K562 (cell line): ENCODE measurements around the gene RET. TPM values are rescaled to one million over a fixed set of nuclear protein-coding genes. Genes with fewer than 3 reads are reported as not detected.

Source experiments
- ATAC-seq: fragments of 200-7000 bp; cut with Tn5 transposase; 3 replicates; pipeline ENCODE4 v1.9.1; 2020; ENCODE audit warnings: moderate library complexity
- BruUV-seq: library from RNA; stranded (reverse); fragments of 400-500 nt; replicated peaks from 2 replicates; lab custom pipeline; 2021; lab: Mats Ljungman, UMichigan
- CTCF ChIA-PET: fragments of 300-600 bp; formaldehyde crosslinking; extraction: SDS; loops from one replicate; lab custom pipeline; 2021; ENCODE audit warnings: low intra/inter-chr PET ratio; lab: Yijun Ruan, JAX
- POLR2A ChIA-PET: fragments of 300-600, 350-650 bp; sonication (Branson Sonifier 250); formaldehyde crosslinking; extraction: SDS; loops from one replicate; lab custom pipeline; 2021; ENCODE audit warnings: antibody characterized with exemption, inconsistent platforms; lab: Yijun Ruan, JAX
- DNase-seq, 4 experiments: peaks; one replicate each; pipeline versions ENCODE4 v3.0.0 to v3.0.0-alpha.2; 2011 to 2018; ENCODE audit warnings: low spot score in 3 of 4, mixed read lengths in 3 of 4; ENCODE audit errors: extremely low read depth in 1 of 4
- FAIRE-seq: peaks from 2 replicates; lab custom pipeline; 2011; peaks lifted over from hg19 to GRCh38; lab: Jason Lieb, UNC
- H2AFZ ChIP-seq: 2 replicates; pipeline ENCODE4 v1.6.0; 2011; ENCODE audit warnings: low read depth, low read length, control low read depth, inconsistent platforms
- H3K27ac ChIP-seq: fragments of 200-600 bp; 3 replicates; pipeline ENCODE4 v1.8.0; 2011; ENCODE audit warnings: low read depth, mild to moderate bottlenecking, control low read depth, inconsistent platforms, low read length, moderate library complexity, mixed read lengths; ENCODE audit errors: extremely low read depth
- H3K27me3 ChIP-seq, 2 experiments: fragments of 300-600 bp in 1 of 2; 2 replicates in 1 of 2; 3 replicates in 1 of 2; pipeline versions ENCODE4 v1.6.0 to v1.8.0; 2011; ENCODE audit warnings: inconsistent platforms in 2 of 2, low read length in 2 of 2, mild to moderate bottlenecking in 1 of 2, mixed read lengths in 1 of 2, moderate library complexity in 1 of 2; ENCODE audit not compliant: control insufficient read depth in 2 of 2, insufficient read depth in 2 of 2
- H3K36me3 ChIP-seq: fragments of 300-600 bp; 3 replicates; pipeline ENCODE4 v1.8.0; 2011; ENCODE audit warnings: mild to moderate bottlenecking, low read length, inconsistent platforms; ENCODE audit not compliant: control insufficient read depth, insufficient read depth
- H3K4me1 ChIP-seq, 2 experiments: fragments of 200-600 bp in 1 of 2; replicated peaks in 1 of 2; 2 replicates in 1 of 2; 3 replicates in 1 of 2; pipeline versions ENCODE4 v1.5.1 to v1.8.0; 2011; ENCODE audit warnings: inconsistent platforms in 2 of 2, low read length in 2 of 2, mild to moderate bottlenecking in 1 of 2, mixed read lengths in 1 of 2, moderate library complexity in 1 of 2; ENCODE audit not compliant: control insufficient read depth in 2 of 2, insufficient read depth in 2 of 2
- H3K4me2 ChIP-seq: 2 replicates; pipeline ENCODE4 v1.6.1; 2011; ENCODE audit warnings: low read length, control low read depth, inconsistent platforms, mixed read lengths; ENCODE audit not compliant: insufficient read depth
- H3K4me3 ChIP-seq: fragments of 200-600 bp; sonication (generic), shearing (Covaris generic); 2 replicates; pipeline ENCODE4 v1.5.1; 2016; ENCODE audit warnings: control low read depth, inconsistent platforms
- H3K79me2 ChIP-seq: fragments of 200-600 bp; 3 replicates; pipeline ENCODE4 v1.8.0; 2011; ENCODE audit warnings: low read length, inconsistent platforms; ENCODE audit not compliant: control insufficient read depth, insufficient read depth
- H3K9ac ChIP-seq, 2 experiments: 2 replicates each; pipeline versions ENCODE4 v1.6.0 to v1.6.1; 2011; ENCODE audit warnings: low read depth in 2 of 2, low read length in 2 of 2, control low read depth in 1 of 2, inconsistent platforms in 1 of 2, mild to moderate bottlenecking in 1 of 2, mixed read lengths in 1 of 2; ENCODE audit not compliant: insufficient read depth in 1 of 2
- H3K9me1 ChIP-seq: one replicate; pipeline ENCODE4 v1.6.0; 2011; ENCODE audit warnings: inconsistent platforms, mild to moderate bottlenecking, low read length, moderate library complexity; ENCODE audit not compliant: control insufficient read depth, insufficient read depth
- H3K9me3 ChIP-seq: replicated peaks from 2 replicates; pipeline ENCODE4 v1.5.1; 2011; ENCODE audit warnings: low read depth, low read length, inconsistent platforms; ENCODE audit not compliant: control insufficient read depth, insufficient read depth
- H4K20me1 ChIP-seq: replicated peaks from 2 replicates; pipeline ENCODE4 v1.6.1; 2011; ENCODE audit warnings: low read length, inconsistent platforms, mixed read lengths; ENCODE audit not compliant: control insufficient read depth, insufficient read depth
- BCL6 ChIP-seq: fragments of 250-450 bp; sonication (Bioruptor Pico); IDR thresholded peaks from 2 replicates; pipeline ENCODE4 v1.4.0; 2020
- ILK ChIP-seq: fragments of 450-650 bp; IDR thresholded peaks from 2 replicates; pipeline ENCODE4 v1.6.1; 2016; ENCODE audit warnings: missing genetic modification characterization, low read depth, mild to moderate bottlenecking, missing compliant biosample characterization, moderate library complexity, borderline replicate concordance
- NFIC ChIP-seq: fragments of 450-650 bp; IDR thresholded peaks from 2 replicates; pipeline ENCODE4 v1.6.1; 2017; ENCODE audit warnings: mild to moderate bottlenecking, inconsistent platforms
- in situ Hi-C: fragments of 300-500 bp; cut with MboI; formaldehyde crosslinking; loops from 4 replicates; pipeline ENCODE4 v1.15.0; 2018; ENCODE audit warnings: inconsistent platforms, mixed read lengths
- intact Hi-C: fragments of 100-400 bp; cut with micrococcal nuclease; formaldehyde crosslinking; loops from 2 replicates; pipeline ENCODE4 v1.14.2; 2022
- polyA plus RNA-seq, 8 experiments: library from polyadenylated mRNA; depleted of rRNA in 4 of 8; stranded (reverse) in 5 of 8; unstranded in 3 of 8; fragments of >200 nt; fragmentation: Nextera tagmentation in 2 of 8; fragmentation: Illumina TruSeq in 1 of 8; extraction: Ambion mirVana in 2 of 8; extraction: Trizol in 1 of 8; gene quantifications; 2 replicates each; pipeline versions ENCODE4 v1.2.1 to v1.2.3, GENCODE V29; 2011 to 2014; ENCODE audit warnings: inconsistent platforms in 1 of 8, missing spikeins in 1 of 8
- total RNA-seq, 7 experiments: library from RNA; depleted of rRNA in 6 of 7; stranded (reverse); fragments of >200 nt in 6 of 7; fragmentation: Illumina TruSeq in 2 of 7; extraction: Trizol in 2 of 7; gene quantifications; 2 replicates each; pipeline versions ENCODE4 v1.2.1 to v1.2.3, GENCODE V29; 2011 to 2021; ENCODE audit warnings: low replicate concordance in 1 of 7
- TF ChIP-seq, protein P1 (sequence below), 2 experiments: fragments of 450-650 bp; IDR thresholded peaks; 2 replicates each; pipeline ENCODE4 v1.6.1; 2018; ENCODE audit warnings: mild to moderate bottlenecking in 2 of 2, low read depth in 1 of 2; ENCODE audit not compliant: partially characterized antibody in 2 of 2
- TF ChIP-seq, protein P2 (sequence below), 2 experiments: fragments of 450-650 bp; IDR thresholded peaks; 2 replicates each; pipeline ENCODE4 v1.6.1; 2016; ENCODE audit warnings: mild to moderate bottlenecking in 2 of 2, borderline replicate concordance in 1 of 2, low read depth in 1 of 2, moderate library complexity in 1 of 2
- TF ChIP-seq, protein P3 (sequence below): fragments of 250-450 bp; sonication (Bioruptor Pico); IDR thresholded peaks from 2 replicates; pipeline ENCODE4 v1.5.0; 2021; ENCODE audit warnings: mild to moderate bottlenecking, borderline replicate concordance

RET gene
- total and polyA plus RNA-seq, 9 of the 15 experiments (the other 6 are each of a cell fraction or from before 2014, with no cell fraction given), result 0.04 to 0.05 TPM; not detected in 7

DNA sequence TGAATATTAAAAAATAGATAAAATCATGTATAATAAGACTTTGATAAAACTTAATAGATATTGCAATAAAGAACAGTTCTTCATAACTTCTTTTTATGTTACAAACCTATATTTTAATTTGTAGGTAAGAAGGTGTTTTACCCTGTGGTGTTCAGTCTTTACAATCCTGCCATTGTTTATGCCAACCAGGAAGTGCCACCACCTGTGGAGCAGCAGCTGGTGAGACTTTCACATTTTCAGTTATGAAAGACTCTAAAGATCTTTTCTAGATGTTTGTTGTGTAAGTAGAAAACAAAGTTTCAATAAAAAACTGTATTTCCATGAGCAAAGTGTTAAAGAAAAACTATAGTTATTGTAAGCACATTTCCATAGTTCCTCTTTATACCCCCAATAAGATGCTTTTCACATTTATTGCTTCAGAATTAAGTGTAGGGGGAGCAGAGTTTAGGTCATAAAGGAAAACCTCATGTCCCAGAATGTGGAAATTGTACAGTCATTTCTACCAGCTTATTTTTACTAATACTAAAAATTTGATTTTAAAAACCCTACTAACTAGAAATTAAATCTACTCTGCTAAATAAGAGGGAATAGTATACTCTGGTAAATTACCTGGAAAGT lies 90.1 kb downstream of the RET start:
- BruUV-seq, result no TSS peak
- H3K36me3 ChIP-seq, result no peaks in the 10 kb centered on the region
- no peaks in the 10 kb centered on the region for H3K79me2 ChIP-seq
- intact Hi-C loops, result no loop called here
- ATAC-seq (no peak), FAIRE-seq (no peak), DNase-seq (no peak)
- H3K27me3 ChIP-seq, result no peaks in the 10 kb centered on the region
- no peaks in the 10 kb centered on the region for H3K9me1 ChIP-seq
- H3K9me3 ChIP-seq, result no peaks in the 10 kb centered on the region
- H3K27ac ChIP-seq, result no peak overlapping the region
- no peaks in the 10 kb centered on the region for H3K4me1 ChIP-seq
- ChIA-PET CTCF (no interaction called here), POLR2A (interaction anchor here (0.7 kb wide), 1 partner anchor 10 kb away, joined by 3 read pairs; no protein-coding TSS in a partner anchor)
- no peak overlapping the region for H3K4me3 ChIP-seq
- H3K4me2 ChIP-seq, result no peak overlapping the region
- H4K20me1 ChIP-seq, result no peaks in the 10 kb centered on the region
- H3K9ac ChIP-seq, result no peak overlapping the region
- H2AFZ ChIP-seq, result no peak overlapping the region
- in situ Hi-C loops, result no loop called here
- TF ChIP-seq, protein P1, sequence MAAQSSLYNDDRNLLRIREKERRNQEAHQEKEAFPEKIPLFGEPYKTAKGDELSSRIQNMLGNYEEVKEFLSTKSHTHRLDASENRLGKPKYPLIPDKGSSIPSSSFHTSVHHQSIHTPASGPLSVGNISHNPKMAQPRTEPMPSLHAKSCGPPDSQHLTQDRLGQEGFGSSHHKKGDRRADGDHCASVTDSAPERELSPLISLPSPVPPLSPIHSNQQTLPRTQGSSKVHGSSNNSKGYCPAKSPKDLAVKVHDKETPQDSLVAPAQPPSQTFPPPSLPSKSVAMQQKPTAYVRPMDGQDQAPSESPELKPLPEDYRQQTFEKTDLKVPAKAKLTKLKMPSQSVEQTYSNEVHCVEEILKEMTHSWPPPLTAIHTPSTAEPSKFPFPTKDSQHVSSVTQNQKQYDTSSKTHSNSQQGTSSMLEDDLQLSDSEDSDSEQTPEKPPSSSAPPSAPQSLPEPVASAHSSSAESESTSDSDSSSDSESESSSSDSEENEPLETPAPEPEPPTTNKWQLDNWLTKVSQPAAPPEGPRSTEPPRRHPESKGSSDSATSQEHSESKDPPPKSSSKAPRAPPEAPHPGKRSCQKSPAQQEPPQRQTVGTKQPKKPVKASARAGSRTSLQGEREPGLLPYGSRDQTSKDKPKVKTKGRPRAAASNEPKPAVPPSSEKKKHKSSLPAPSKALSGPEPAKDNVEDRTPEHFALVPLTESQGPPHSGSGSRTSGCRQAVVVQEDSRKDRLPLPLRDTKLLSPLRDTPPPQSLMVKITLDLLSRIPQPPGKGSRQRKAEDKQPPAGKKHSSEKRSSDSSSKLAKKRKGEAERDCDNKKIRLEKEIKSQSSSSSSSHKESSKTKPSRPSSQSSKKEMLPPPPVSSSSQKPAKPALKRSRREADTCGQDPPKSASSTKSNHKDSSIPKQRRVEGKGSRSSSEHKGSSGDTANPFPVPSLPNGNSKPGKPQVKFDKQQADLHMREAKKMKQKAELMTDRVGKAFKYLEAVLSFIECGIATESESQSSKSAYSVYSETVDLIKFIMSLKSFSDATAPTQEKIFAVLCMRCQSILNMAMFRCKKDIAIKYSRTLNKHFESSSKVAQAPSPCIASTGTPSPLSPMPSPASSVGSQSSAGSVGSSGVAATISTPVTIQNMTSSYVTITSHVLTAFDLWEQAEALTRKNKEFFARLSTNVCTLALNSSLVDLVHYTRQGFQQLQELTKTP (IDR thresholded peaks at IDR 0.05; ENCODE audit: low read depth in 1 of 2, partially characterized antibody in 2 of 2), result no peak
- TF ChIP-seq, protein P2, sequence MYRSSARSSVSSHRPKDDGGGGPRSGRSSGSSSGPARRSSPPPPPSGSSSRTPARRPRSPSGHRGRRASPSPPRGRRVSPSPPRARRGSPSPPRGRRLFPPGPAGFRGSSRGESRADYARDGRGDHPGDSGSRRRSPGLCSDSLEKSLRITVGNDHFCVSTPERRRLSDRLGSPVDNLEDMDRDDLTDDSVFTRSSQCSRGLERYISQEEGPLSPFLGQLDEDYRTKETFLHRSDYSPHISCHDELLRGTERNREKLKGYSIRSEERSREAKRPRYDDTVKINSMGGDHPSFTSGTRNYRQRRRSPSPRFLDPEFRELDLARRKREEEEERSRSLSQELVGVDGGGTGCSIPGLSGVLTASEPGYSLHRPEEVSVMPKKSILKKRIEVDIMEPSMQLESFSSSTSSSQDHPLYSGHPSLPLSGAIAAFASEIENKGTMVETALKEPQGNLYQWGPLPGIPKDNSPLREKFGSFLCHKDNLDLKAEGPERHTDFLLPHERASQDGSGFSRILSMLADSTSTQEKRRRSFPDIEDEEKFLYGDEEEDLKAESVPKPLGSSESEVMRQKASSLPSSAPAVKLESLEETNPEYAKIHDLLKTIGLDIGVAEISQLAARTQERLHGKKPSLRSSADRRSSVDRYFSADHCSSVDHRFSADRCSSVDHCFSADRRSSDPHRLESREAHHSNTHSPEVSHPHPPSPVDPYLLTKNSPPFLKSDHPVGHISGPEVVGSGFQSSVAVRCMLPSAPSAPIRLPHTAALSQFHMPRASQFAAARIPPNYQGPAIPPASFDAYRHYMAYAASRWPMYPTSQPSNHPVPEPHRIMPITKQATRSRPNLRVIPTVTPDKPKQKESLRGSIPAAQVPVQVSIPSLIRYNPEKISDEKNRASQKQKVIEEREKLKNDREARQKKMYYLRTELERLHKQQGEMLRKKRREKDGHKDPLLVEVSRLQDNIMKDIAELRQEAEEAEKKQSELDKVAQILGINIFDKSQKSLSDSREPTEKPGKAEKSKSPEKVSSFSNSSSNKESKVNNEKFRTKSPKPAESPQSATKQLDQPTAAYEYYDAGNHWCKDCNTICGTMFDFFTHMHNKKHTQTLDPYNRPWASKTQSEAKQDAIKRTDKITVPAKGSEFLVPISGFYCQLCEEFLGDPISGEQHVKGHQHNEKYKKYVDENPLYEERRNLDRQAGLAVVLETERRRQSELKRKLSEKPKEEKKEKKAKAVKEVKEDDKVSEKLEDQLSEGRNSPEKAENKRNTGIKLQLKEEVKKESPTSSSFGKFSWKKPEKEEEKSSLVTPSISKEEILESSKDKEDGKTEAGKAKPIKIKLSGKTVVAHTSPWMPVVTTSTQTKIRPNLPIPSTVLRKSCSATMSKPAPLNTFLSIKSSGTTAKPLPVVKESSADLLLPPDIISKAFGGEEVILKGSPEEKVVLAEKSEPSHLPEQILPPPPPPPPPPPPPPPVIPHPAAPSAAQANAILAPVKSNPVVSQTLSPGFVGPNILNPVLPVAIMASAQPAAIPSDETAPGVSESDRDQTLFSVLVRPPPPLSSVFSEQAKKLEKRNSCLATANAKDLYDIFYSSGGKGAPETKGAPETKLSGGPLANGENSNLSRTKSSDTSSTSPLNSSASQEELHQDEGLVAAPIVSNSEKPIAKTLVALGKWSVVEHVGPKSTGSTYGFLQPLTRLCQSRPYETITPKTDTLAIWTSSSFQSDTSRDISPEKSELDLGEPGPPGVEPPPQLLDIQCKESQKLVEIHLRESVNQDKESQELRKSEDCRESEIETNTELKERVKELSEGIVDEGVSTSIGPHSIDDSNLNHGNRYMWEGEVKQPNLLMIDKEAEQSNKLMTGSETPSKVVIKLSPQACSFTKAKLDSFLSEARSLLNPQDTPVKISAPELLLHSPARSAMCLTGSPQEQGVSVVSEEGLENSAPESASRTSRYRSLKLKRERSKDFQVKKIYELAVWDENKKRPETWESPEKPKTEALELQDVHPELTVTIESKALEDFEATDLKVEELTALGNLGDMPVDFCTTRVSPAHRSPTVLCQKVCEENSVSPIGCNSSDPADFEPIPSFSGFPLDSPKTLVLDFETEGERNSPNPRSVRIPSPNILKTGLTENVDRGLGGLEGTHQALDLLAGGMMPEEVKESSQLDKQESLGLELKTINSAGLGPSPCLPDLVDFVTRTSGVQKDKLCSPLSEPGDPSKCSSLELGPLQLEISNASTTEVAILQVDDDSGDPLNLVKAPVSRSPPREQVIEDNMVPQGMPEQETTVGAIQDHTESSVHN (IDR thresholded peaks at IDR 0.05; ENCODE audit: borderline replicate concordance in 1 of 2, low read depth in 1 of 2), result no peak
- TF ChIP-seq BCL6, result no peak
- TF ChIP-seq, protein P3, sequence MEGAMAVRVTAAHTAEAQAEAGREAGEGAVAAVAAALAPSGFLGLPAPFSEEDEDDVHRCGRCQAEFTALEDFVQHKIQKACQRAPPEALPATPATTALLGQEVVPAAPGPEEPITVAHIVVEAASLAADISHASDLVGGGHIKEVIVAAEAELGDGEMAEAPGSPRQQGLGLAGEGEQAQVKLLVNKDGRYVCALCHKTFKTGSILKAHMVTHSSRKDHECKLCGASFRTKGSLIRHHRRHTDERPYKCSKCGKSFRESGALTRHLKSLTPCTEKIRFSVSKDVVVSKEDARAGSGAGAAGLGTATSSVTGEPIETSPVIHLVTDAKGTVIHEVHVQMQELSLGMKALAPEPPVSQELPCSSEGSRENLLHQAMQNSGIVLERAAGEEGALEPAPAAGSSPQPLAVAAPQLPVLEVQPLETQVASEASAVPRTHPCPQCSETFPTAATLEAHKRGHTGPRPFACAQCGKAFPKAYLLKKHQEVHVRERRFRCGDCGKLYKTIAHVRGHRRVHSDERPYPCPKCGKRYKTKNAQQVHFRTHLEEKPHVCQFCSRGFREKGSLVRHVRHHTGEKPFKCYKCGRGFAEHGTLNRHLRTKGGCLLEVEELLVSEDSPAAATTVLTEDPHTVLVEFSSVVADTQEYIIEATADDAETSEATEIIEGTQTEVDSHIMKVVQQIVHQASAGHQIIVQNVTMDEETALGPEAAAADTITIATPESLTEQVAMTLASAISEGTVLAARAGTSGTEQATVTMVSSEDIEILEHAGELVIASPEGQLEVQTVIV (CRISPR knock-in tag), result no peak
- no peak for TF ChIP-seq NFIC
- TF ChIP-seq ILK (tag), result no peak
